IPS-11a (cell line): ENCODE measurements around the gene PIPOX.

Experiments
- H3K4me3 ChIP-seq: one replicate; pipeline ENCODE4 v1.5.1; 2013; ENCODE audit warnings: low read depth, low read length, control low read depth

The PIPOX gene

GRCh38 chr17:29046473-29046839 lies 3.5 kb downstream of the PIPOX start:
- no peak overlapping the region for H3K4me3 ChIP-seq

GRCh38 chr17:29048440-29049368 lies 5.8 kb downstream of the PIPOX start:
- no peak overlapping the region for H3K4me3 ChIP-seq

GRCh38 chr17:29049541-29050145 lies 6.7 kb downstream of the PIPOX start:
- no peak overlapping the region for H3K4me3 ChIP-seq

- no peak overlapping the region for H3K4me3 ChIP-seq
Measured at GRCh38 chr17:29050176-29050575, 7.2 kb downstream of the PIPOX start.

GRCh38 chr17:29051194-29051593 lies 8.3 kb downstream of the PIPOX start:
- no peak overlapping the region for H3K4me3 ChIP-seq

- H3K4me3 ChIP-seq: no peak overlapping the region
Measured at GRCh38 chr17:29051731-29052130, 8.8 kb downstream of the PIPOX start.

- H3K4me3 ChIP-seq: no peak overlapping the region
Measured at GRCh38 chr17:29054835-29055234, 11.9 kb downstream of the PIPOX start.

GRCh38 chr17:29057361-29057760 lies 14.4 kb downstream of the PIPOX start:
- no peak overlapping the region for H3K4me3 ChIP-seq

GRCh38 chr17:29058391-29058790 lies 15.4 kb downstream of the PIPOX start:
- no peak overlapping the region for H3K4me3 ChIP-seq

- H3K4me3 ChIP-seq: no peak overlapping the region
Measured at GRCh38 chr17:29059281-29059680, 16.3 kb downstream of the PIPOX start.

GRCh38 chr17:29060475-29060874 lies 17.5 kb downstream of the PIPOX start:
- no peak overlapping the region for H3K4me3 ChIP-seq

- no peak overlapping the region for H3K4me3 ChIP-seq
Measured at GRCh38 chr17:29061036-29061435, 18.1 kb downstream of the PIPOX start.

- H3K4me3 ChIP-seq: no peak overlapping the region
Measured at GRCh38 chr17:29062215-29062614, 19.3 kb downstream of the PIPOX start.

- H3K4me3 ChIP-seq: no peak overlapping the region
Measured at GRCh38 chr17:29063992-29064391, 21.1 kb downstream of the PIPOX start.

GRCh38 chr17:29066047-29066446 lies 23.1 kb downstream of the PIPOX start:
- H3K4me3 ChIP-seq: no peak overlapping the region

- H3K4me3 ChIP-seq: no peak overlapping the region
Measured at GRCh38 chr17:29066606-29067005, 23.7 kb downstream of the PIPOX start.

GRCh38 chr17:29068818-29069217 lies 25.9 kb downstream of the PIPOX start:
- no peak overlapping the region for H3K4me3 ChIP-seq

- H3K4me3 ChIP-seq: no peak overlapping the region
Measured at GRCh38 chr17:29069526-29070041, 26.6 kb downstream of the PIPOX start.

- H3K4me3 ChIP-seq: no peak overlapping the region
Measured at GRCh38 chr17:29070308-29070707, 27.4 kb downstream of the PIPOX start.

- no peak overlapping the region for H3K4me3 ChIP-seq
Measured at GRCh38 chr17:29070781-29071180, 27.8 kb downstream of the PIPOX start.

- H3K4me3 ChIP-seq: no peak overlapping the region
Measured at GRCh38 chr17:29071303-29071702, 28.4 kb downstream of the PIPOX start.

GRCh38 chr17:29073045-29073444 lies 30.1 kb downstream of the PIPOX start:
- no peak overlapping the region for H3K4me3 ChIP-seq
